GM19397 (cell line): ENCODE data around the gene C14orf180.

Source experiments
- ATAC-seq: cut with Tn5 transposase; IDR thresholded peaks from one replicate; pipeline ENCODE4 v1.9.1; 2021; ENCODE audit warnings: mild to moderate bottlenecking, moderate library complexity; ENCODE audit not compliant: unreplicated experiment

C14orf180 gene

GRCh38 chr14:104579507-104579906 is at the start of gene C14orf180:
C14orf180 (plus strand) TSS chr14:104579764; CDS start chr14:104586431, 6,667 bp downstream.
- no peak for ATAC-seq

GRCh38 chr14:104530646-104531045 is 48.9 kb upstream of the C14orf180 start:
- ATAC-seq, result no peak

- no peak for ATAC-seq
These were observed 48.0 kb upstream of the C14orf180 start for GRCh38 chr14:104531421-104532190.

- ATAC-seq, result no peak
These were observed 47.4 kb upstream of the C14orf180 start for GRCh38 chr14:104532191-104532555.

- ATAC-seq, result no peak
These were observed 45.5 kb upstream of the C14orf180 start for GRCh38 chr14:104534036-104534435.

GRCh38 chr14:104536942-104537612 is 42.5 kb upstream of the C14orf180 start:
- no peak for ATAC-seq

GRCh38 chr14:104537613-104537988 is 42.0 kb upstream of the C14orf180 start:
- no peak for ATAC-seq

- no peak for ATAC-seq
These were observed 37.6 kb upstream of the C14orf180 start for GRCh38 chr14:104541905-104542465.

- no peak for ATAC-seq
These were observed 36.4 kb upstream of the C14orf180 start for GRCh38 chr14:104542871-104543830.

- ATAC-seq, result no peak
These were observed 35.1 kb upstream of the C14orf180 start for GRCh38 chr14:104544362-104544961.

- ATAC-seq, result no peak
These were observed 34.2 kb upstream of the C14orf180 start for GRCh38 chr14:104545151-104545941.

- no peak for ATAC-seq
These were observed 33.5 kb upstream of the C14orf180 start for GRCh38 chr14:104545942-104546501.

GRCh38 chr14:104546591-104547309 is 32.8 kb upstream of the C14orf180 start:
- ATAC-seq, result no peak

GRCh38 chr14:104547310-104547997 is 32.1 kb upstream of the C14orf180 start:
- ATAC-seq, result no peak

GRCh38 chr14:104547998-104548700 is 31.4 kb upstream of the C14orf180 start:
- ATAC-seq, result no peak

GRCh38 chr14:104548802-104549535 is 30.6 kb upstream of the C14orf180 start:
- ATAC-seq, result no peak
